Measurements from ENCODE around the gene SRSF9. TPM values are rescaled to one million over a fixed set of nuclear protein-coding genes. Genes with fewer than 3 reads are reported as not detected.

Gene SRSF9
- total RNA-seq, 2 donors from 2014 or later: 41.0 to 83.5 TPM

- peaks cover 3% of the 10 kb centered on the region for H3K36me3 ChIP-seq
- TF ChIP-seq CTCF (IDR thresholded peaks at IDR 0.05): peak; percentile 10
- peak; percentile 98 for ATAC-seq (ENCODE audit: insufficient number of reproducible peaks, low FRiP score, low read depth)
- peaks cover 6 to 38% of the 10 kb centered on the region in 2 donors for H3K4me1 ChIP-seq (ENCODE audit: control insufficient read depth in 1 of 2, low read depth in 2 of 2)
- H3K4me3 ChIP-seq: peak within 1 kb of the TSS; percentile 90
- peak; percentile 88 for DNase-seq (ENCODE audit: low spot score)
- H3K27ac ChIP-seq: peak within 1 kb of the TSS; percentile 74 to 93
- H3K27me3 ChIP-seq (replicated peaks; ENCODE audit: insufficient read depth): no peaks in the 10 kb centered on the region
- no peaks in the 10 kb centered on the region for H3K9me3 ChIP-seq
Observed at GRCh38 chr12:120495731-120496412, 26.3 kb upstream of the SRSF9 start, which contains the start of gene DYNLL1. Gene DYNLL1 (plus strand): TSS chr12:120496113. CDS start chr12:120496422, 309 bp downstream.

GRCh38 chr12:120495186-120495730 lies 25.7 kb upstream of the SRSF9 start:
- Histone ChIP-seq H3K36me3 (no peaks in the 10 kb centered on the region), H3K4me1 (ENCODE audit: control insufficient read depth in 1 of 2, low read depth in 2 of 2) (peaks cover 6 to 43% of the 10 kb centered on the region in 2 donors), H3K9me3 (no peaks in the 10 kb centered on the region), H3K27me3 (replicated peaks; ENCODE audit: insufficient read depth) (no peaks in the 10 kb centered on the region), H3K4me3 (peak overlapping the region; percentile 90), H3K27ac (no peak overlapping the region)
- DNase-seq (ENCODE audit: low spot score) (no peak), ATAC-seq (ENCODE audit: insufficient number of reproducible peaks, low FRiP score, low read depth) (no peak)
- TF ChIP-seq CTCF (IDR thresholded peaks at IDR 0.05): no peak

GRCh38 chr12:120490833-120491512 lies 21.4 kb upstream of the SRSF9 start:
- Histone ChIP-seq H3K36me3 (peaks cover 3% of the 10 kb centered on the region), H3K4me1 (ENCODE audit: control insufficient read depth in 1 of 2, low read depth in 2 of 2) (peaks cover 0 to 23% of the 10 kb centered on the region in 2 donors), H3K4me3 (no peak overlapping the region), H3K9me3 (no peaks in the 10 kb centered on the region), H3K27ac (peak overlapping the region; percentile 46 to 60), H3K27me3 (replicated peaks; ENCODE audit: insufficient read depth) (no peaks in the 10 kb centered on the region)
- TF ChIP-seq CTCF (IDR thresholded peaks at IDR 0.05): no peak
- no peak for ATAC-seq (ENCODE audit: insufficient number of reproducible peaks, low FRiP score, low read depth)
- no peak for DNase-seq (ENCODE audit: low spot score)

- H3K4me3 ChIP-seq: no peak overlapping the region
- no peaks in the 10 kb centered on the region for H3K9me3 ChIP-seq
- H3K4me1 ChIP-seq (ENCODE audit: control insufficient read depth in 1 of 2, low read depth in 2 of 2): peaks cover 0 to 22% of the 10 kb centered on the region in 2 donors
- peak overlapping the region; percentile 46 to 60 for H3K27ac ChIP-seq
- no peaks in the 10 kb centered on the region for H3K27me3 ChIP-seq (replicated peaks; ENCODE audit: insufficient read depth)
- no peak for TF ChIP-seq CTCF (IDR thresholded peaks at IDR 0.05)
- ATAC-seq (ENCODE audit: insufficient number of reproducible peaks, low FRiP score, low read depth) (no peak), DNase-seq (ENCODE audit: low spot score) (no peak)
- H3K36me3 ChIP-seq: peaks cover 3% of the 10 kb centered on the region
Observed at GRCh38 chr12:120490325-120490724, 20.8 kb upstream of the SRSF9 start.

GRCh38 chr12:120489018-120489417 lies 19.5 kb upstream of the SRSF9 start:
- H3K36me3 ChIP-seq: peaks cover 3% of the 10 kb centered on the region
- TF ChIP-seq CTCF (IDR thresholded peaks at IDR 0.05): no peak
- H3K9me3 ChIP-seq: no peaks in the 10 kb centered on the region
- ATAC-seq (ENCODE audit: insufficient number of reproducible peaks, low FRiP score, low read depth) (no peak), DNase-seq (ENCODE audit: low spot score) (no peak)
- no peak overlapping the region for H3K27ac ChIP-seq
- no peak overlapping the region for H3K4me3 ChIP-seq
- H3K27me3 ChIP-seq (replicated peaks; ENCODE audit: insufficient read depth): no peaks in the 10 kb centered on the region
- H3K4me1 ChIP-seq (ENCODE audit: control insufficient read depth in 1 of 2, low read depth in 2 of 2): peaks cover 0 to 12% of the 10 kb centered on the region in 2 donors
